HUES6 (cell line): Measurements from ENCODE around the gene CD72.

Source experiments
- H3K27ac ChIP-seq: 2 replicates; pipeline ENCODE4 v1.7.0; 2013; ENCODE audit warnings: low read depth, mild to moderate bottlenecking, low read length, inconsistent platforms
- H3K27me3 ChIP-seq: 2 replicates; pipeline ENCODE4 v1.6.1; 2013; ENCODE audit warnings: low read length; ENCODE audit not compliant: control insufficient read depth, insufficient read depth
- H3K36me3 ChIP-seq: 2 replicates; pipeline ENCODE4 v1.6.1; 2013; ENCODE audit warnings: low read length; ENCODE audit not compliant: control insufficient read depth, insufficient read depth
- H3K4me1 ChIP-seq: 2 replicates; pipeline ENCODE4 v1.6.1; 2013; ENCODE audit warnings: low read length; ENCODE audit not compliant: control insufficient read depth, insufficient read depth
- H3K4me3 ChIP-seq: 2 replicates; pipeline ENCODE4 v1.5.1; 2013; ENCODE audit warnings: low read depth, low read length
- H3K9ac ChIP-seq: one replicate; pipeline ENCODE4 v1.6.1; 2013; ENCODE audit warnings: mild to moderate bottlenecking, low read length
- H3K9me3 ChIP-seq: 2 replicates; pipeline ENCODE4 v1.6.1; 2013; ENCODE audit warnings: low read depth, low read length; ENCODE audit not compliant: control insufficient read depth, insufficient read depth

CD72 gene

DNA sequence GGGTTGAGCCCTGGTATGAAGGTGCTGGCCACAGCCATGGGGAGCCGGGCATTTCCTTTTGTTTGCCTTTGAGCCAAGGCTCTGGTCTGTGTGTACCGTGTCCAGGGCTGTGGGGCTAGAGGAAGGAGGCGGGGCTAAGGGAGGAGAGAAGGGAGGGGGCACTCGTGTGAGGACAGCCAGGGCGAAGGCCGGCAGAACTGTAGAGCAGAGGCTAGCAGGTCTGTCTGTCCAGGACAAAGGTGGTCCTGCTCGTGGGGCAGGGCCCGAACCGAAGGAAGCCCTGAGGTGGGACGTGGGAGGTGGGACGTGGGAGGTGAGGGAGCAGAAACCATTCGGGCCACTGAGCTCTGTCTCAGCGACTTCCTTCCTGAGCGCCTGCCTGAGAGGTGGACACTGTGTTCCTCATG, 54.4 kb downstream of the CD72 start:
- Histone ChIP-seq H3K9ac (no peak overlapping the region), H3K36me3 (peaks cover 9% of the 10 kb centered on the region; the same call in 1 of the 2 replicates), H3K4me3 (no peak overlapping the region), H3K27ac (no peak overlapping the region), H3K9me3 (no peaks in the 10 kb centered on the region), H3K4me1 (peaks cover 7% of the 10 kb centered on the region; the same call in 1 of the 2 replicates), H3K27me3 (no peaks in the 10 kb centered on the region)

DNA sequence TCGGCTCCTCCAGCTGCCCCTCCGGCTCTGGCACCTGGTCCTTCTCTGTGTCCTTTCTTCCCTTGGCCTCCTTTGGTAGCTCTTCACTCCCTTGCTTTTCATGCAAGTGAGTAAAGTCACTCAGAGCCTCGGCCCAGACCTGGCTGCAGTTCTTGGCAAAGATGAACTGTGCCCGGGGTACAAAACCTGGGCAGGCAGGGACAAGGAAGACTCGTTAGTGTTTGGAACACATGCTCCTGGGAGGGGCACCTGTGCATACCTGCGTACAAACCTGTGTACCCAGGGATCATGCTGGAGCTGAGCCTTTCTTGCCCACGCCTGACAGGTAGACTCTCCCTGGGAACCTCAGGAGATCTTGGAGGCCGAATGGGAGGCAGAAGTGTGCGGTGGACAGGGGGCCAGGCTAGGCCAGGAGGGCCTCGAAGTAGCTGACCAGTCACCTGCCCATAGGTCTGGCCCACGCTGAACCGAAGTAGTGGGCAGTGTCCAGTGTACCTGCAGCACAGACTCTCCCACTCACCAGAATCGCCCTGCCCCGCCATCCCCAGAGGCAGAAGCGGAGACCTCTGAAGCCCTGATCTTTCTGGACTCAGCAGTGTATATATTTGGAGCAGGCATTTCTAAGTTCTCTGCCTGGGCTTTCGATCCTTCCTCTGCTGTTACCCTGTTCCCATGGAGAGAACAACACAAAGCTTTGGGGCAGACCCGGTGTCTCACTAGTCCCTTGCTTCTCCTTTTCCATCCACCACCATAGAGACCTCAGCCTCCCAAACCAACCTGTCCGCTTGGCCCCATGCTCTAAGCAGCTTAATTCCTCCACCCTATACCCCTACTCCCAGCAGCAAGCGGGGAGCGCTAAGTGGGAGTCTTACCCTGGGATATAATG, 55.1 kb downstream of the CD72 start:
- peaks cover 7% of the 10 kb centered on the region; the same call in 1 of the 2 replicates for H3K4me1 ChIP-seq
- H3K9me3 ChIP-seq, result no peaks in the 10 kb centered on the region
- peaks cover 9% of the 10 kb centered on the region; the same call in 1 of the 2 replicates for H3K36me3 ChIP-seq
- H3K27me3 ChIP-seq, result no peaks in the 10 kb centered on the region
- H3K4me3 ChIP-seq, result no peak overlapping the region
- H3K9ac ChIP-seq, result no peak overlapping the region
- H3K27ac ChIP-seq, result no peak overlapping the region

DNA sequence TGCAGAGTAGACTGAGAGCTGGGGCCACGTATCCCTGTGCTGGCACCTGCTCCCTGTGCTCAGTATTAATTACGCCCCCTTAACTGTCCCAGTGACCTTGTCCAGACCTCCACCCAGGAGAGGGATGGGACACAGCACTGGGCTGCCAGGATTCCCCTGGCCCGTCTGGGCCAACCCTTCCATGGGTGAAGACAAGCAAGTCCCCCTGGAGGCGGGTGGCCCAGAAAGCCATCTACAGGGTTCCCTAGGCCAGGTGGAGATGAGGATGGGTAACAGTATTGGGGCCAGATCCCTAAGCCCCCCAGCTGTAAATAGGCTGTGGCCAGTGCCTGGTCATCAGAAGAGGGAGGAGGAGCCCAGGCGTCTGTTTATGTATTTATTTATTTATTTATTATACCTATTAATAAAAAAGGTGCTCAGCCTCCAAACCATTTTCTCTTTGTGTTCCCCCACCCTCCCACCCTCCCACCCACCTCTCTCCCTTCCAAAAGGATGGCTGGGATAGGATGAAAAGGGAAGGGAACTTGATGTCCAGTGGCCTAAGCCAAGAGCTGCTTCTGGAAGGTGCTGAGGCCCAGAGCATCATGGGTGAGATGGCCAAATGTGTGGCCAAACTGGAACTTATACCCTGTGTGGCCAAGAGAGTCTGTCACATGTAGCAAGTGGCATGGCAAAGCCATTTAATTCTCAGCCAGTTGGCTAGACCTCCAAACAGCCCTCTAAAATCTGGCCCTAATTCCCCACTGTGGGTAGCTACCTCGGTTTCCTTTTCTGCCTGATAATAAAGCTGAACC, 56.5 kb downstream of the CD72 start:
- peaks cover 9% of the 10 kb centered on the region; the same call in 1 of the 2 replicates for H3K36me3 ChIP-seq
- no peak overlapping the region for H3K4me3 ChIP-seq
- no peak overlapping the region for H3K9ac ChIP-seq
- no peaks in the 10 kb centered on the region for H3K9me3 ChIP-seq
- H3K27me3 ChIP-seq, result no peaks in the 10 kb centered on the region
- H3K27ac ChIP-seq, result no peak overlapping the region
- H3K4me1 ChIP-seq, result peaks cover 7% of the 10 kb centered on the region; the same call in 1 of the 2 replicates

DNA sequence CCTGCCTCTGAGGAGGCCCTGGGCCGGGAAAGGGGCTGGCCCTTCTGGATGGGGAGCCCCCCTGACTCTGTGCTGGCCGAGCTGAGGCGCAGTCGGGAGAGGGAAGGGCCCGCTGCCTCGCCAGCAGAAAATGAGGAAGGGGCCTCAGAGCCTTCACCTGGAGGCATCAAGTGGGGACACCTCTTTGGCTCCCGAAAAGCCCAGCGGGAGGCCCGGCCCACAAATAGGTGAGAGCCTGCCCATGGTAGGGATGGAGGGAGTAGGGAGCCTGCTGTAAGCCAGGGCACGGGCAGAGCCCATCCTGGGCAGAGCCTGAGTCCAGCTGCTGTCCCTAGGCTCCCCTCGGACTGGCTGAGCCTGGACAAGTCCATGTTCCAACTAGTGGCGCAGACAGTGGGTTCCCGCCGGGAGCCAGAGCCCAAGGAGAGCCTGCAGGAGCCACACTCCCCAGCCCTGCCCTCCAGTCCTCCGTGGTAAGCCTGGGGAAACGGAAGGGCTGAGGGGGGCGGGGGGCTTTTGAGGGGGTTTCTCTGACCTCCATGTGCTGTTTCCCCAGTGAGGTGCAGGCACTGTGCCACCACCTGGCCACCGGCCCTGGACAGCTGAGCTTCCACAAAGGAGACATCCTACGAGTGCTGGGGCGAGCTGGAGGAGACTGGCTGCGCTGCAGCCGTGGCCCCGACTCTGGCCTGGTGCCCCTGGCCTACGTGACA, 57.4 kb downstream of the CD72 start:
- H3K4me3 ChIP-seq, result no peak overlapping the region
- H3K9ac ChIP-seq, result no peak overlapping the region
- no peak overlapping the region for H3K27ac ChIP-seq
- H3K9me3 ChIP-seq, result no peaks in the 10 kb centered on the region
- H3K36me3 ChIP-seq, result peaks cover 10% of the 10 kb centered on the region; the same call in 1 of the 2 replicates
- peaks cover 7% of the 10 kb centered on the region; the same call in 1 of the 2 replicates for H3K4me1 ChIP-seq
- H3K27me3 ChIP-seq, result no peaks in the 10 kb centered on the region
